ENCODE results near the gene WRAP53. TPM values are rescaled to one million over a fixed set of nuclear protein-coding genes. Genes with fewer than 3 reads are reported as not detected.
"Not testable (repeated sequence)": the region's sequence is repeated elsewhere in the genome, so short reads cannot be mapped to it uniquely, and the experiment has no call there.

The WRAP53 gene
- 1 to 10 TPM; 3.7 to 6.1 TPM for total RNA-seq

GRCh38 chr17:7687908-7688807 is at the start of gene WRAP53:
Gene WRAP53, plus strand, starts transcription at chr17:7688477. Its CDS starts 172 bp downstream, at chr17:7688649.
- peak; percentile 94 to 97 for TF ChIP-seq CTCF (IDR thresholded peaks at IDR 0.05)
- H3K4me1 ChIP-seq = peaks cover 6 to 21% of the 10 kb centered on the region in 2 donors
- peak; percentile 99 for DNase-seq (ENCODE audit: low spot score)
- H3K27ac ChIP-seq = peak within 1 kb of the TSS; percentile 89 to 93
- no peaks in the 10 kb centered on the region for H3K27me3 ChIP-seq
- H3K9me3 ChIP-seq = no peaks in the 10 kb centered on the region
- peak within 1 kb of the TSS; percentile 65 to 75 for H3K4me3 ChIP-seq
- H3K36me3 ChIP-seq = no peaks in the 10 kb centered on the region

GRCh38 chr17:7640783-7641182 is 47.5 kb upstream of the WRAP53 start:
- H3K27me3 ChIP-seq = no peaks in the 10 kb centered on the region
- no peak for DNase-seq (ENCODE audit: low spot score)
- H3K4me1 ChIP-seq = no peaks in the 10 kb centered on the region
- H3K9me3 ChIP-seq = no peaks in the 10 kb centered on the region
- H3K4me3 ChIP-seq = no peak overlapping the region
- H3K27ac ChIP-seq = no peak overlapping the region
- no peak for TF ChIP-seq CTCF (IDR thresholded peaks at IDR 0.05)
- no peaks in the 10 kb centered on the region for H3K36me3 ChIP-seq

GRCh38 chr17:7641635-7642034 is 46.6 kb upstream of the WRAP53 start:
- H3K4me1 ChIP-seq; H3K9me3 ChIP-seq; H3K27ac ChIP-seq; H3K4me3 ChIP-seq; H3K27me3 ChIP-seq; DNase-seq (ENCODE audit: low spot score); H3K36me3 ChIP-seq: not testable (repeated sequence)

- Histone ChIP-seq H3K9me3 (no peaks in the 10 kb centered on the region), H3K27me3 (no peaks in the 10 kb centered on the region), H3K27ac (no peak overlapping the region), H3K36me3 (no peaks in the 10 kb centered on the region), H3K4me1 (no peaks in the 10 kb centered on the region), H3K4me3 (no peak overlapping the region)
- DNase-seq (ENCODE audit: low spot score) = no peak
- no peak for TF ChIP-seq CTCF (IDR thresholded peaks at IDR 0.05)
These were observed 43.5 kb upstream of the WRAP53 start for GRCh38 chr17:7644775-7645174.

GRCh38 chr17:7646457-7646856 is 41.8 kb upstream of the WRAP53 start:
- no peak for DNase-seq (ENCODE audit: low spot score)
- peaks cover 0 to 15% of the 10 kb centered on the region in 2 donors for H3K4me1 ChIP-seq
- no peaks in the 10 kb centered on the region for H3K36me3 ChIP-seq
- no peaks in the 10 kb centered on the region for H3K9me3 ChIP-seq
- TF ChIP-seq CTCF (IDR thresholded peaks at IDR 0.05) = no peak
- H3K27ac ChIP-seq = no peak overlapping the region
- no peak overlapping the region for H3K4me3 ChIP-seq
- H3K27me3 ChIP-seq = no peaks in the 10 kb centered on the region

- Histone ChIP-seq H3K36me3 (no peaks in the 10 kb centered on the region), H3K27ac (no peak overlapping the region), H3K4me3 (no peak overlapping the region), H3K4me1 (peaks cover 0 to 21% of the 10 kb centered on the region in 2 donors), H3K27me3 (no peaks in the 10 kb centered on the region), H3K9me3 (no peaks in the 10 kb centered on the region)
- DNase-seq (ENCODE audit: low spot score) = no peak
- no peak for TF ChIP-seq CTCF (IDR thresholded peaks at IDR 0.05)
These were observed 41.3 kb upstream of the WRAP53 start for GRCh38 chr17:7647018-7647417.
